ENCODE data around the gene INAFM2. TPM values are rescaled to one million over a fixed set of nuclear protein-coding genes. Genes with fewer than 3 reads are reported as not detected.

The INAFM2 gene
- total and polyA plus RNA-seq, 2 of the 4 experiments (the other 2 are of a cell fraction) = 10.4 to 14.0 TPM

- TF ChIP-seq RCOR1 (IDR thresholded peaks at IDR 0.05; ENCODE audit: insufficient replicate concordance, low read length) = no peak
Measured at GRCh38 chr15:40346579-40347558, 23.4 kb downstream of the INAFM2 start (continued).

GRCh38 chr15:40347559-40348473, 24.3 kb downstream of the INAFM2 start:
- Histone ChIP-seq H3K9ac (ENCODE audit: low read depth, low read length) (no peak overlapping the region), H2AK9ac (replicated peaks; ENCODE audit: low read depth, low read length, poor library complexity) (no peak overlapping the region), H3K36me3 (ENCODE audit: control insufficient read depth, insufficient read depth, low read length) (no peaks in the 10 kb centered on the region), H4K91ac (ENCODE audit: insufficient read depth, low read depth, low read length) (no peak overlapping the region), H3K14ac (replicated peaks; ENCODE audit: low read depth, low read length) (no peak overlapping the region), H3K4ac (ENCODE audit: low read depth, low read length) (no peak overlapping the region), H3K23ac (ENCODE audit: low read depth, low read length) (no peak overlapping the region), H3K9me1 (ENCODE audit: insufficient read depth, low read length) (peaks cover 6% of the 10 kb centered on the region; the same call in 1 of the 2 replicates), H2BK5ac (ENCODE audit: low read depth, low read length, poor library complexity, severe bottlenecking) (no peak overlapping the region), H4K20me1 (ENCODE audit: insufficient read depth, low read length) (no peaks in the 10 kb centered on the region), H2BK20ac (ENCODE audit: low read depth, low read length) (no peak overlapping the region), H3K79me1 (ENCODE audit: low read depth in 1 of 2, low read length in 2 of 2) (no peaks in the 10 kb centered on the region), H3K9me3 (ENCODE audit: control insufficient read depth, insufficient read depth, low read length) (no peaks in the 10 kb centered on the region), H3K18ac (ENCODE audit: low read depth, low read length) (no peak overlapping the region), H2BK15ac (ENCODE audit: low read depth, low read length) (no peak overlapping the region), H2AK5ac (ENCODE audit: low read depth, low read length) (no peak overlapping the region), H3K4me3 (ENCODE audit: insufficient read depth, low read depth, low read length) (no peak overlapping the region), H3K56ac (ENCODE audit: extremely low read depth, insufficient read depth, low read length) (no peak overlapping the region), H2BK120ac (ENCODE audit: low read depth, low read length) (no peak overlapping the region), H4K5ac (ENCODE audit: low read depth, low read length) (no peak overlapping the region), H2AFZ (replicated peaks; ENCODE audit: low read length, poor library complexity) (no peak overlapping the region), H3K27me3 (ENCODE audit: control insufficient read depth, insufficient read depth, low read length) (peaks cover 14% of the 10 kb centered on the region), H4K8ac (ENCODE audit: low read depth in 2 of 2, low read length in 2 of 2) (no peak overlapping the region), H3K27ac (ENCODE audit: insufficient read depth, low read length) (no peak overlapping the region), H3K4me2 (ENCODE audit: low read depth, low read length) (no peak overlapping the region), H3K4me1 (ENCODE audit: control insufficient read depth, insufficient read depth, low read length) (peaks cover 18% of the 10 kb centered on the region)
- no TSS peak for BruUV-seq (replicated peaks)
- ATAC-seq (ENCODE audit: low read depth) (no peak), DNase-seq (no peak)
- intact Hi-C loops (cut with micrococcal nuclease) (no loop called here), dilution Hi-C loops (cut with HindIII; ENCODE audit: low sequenced_read_pairs, unreplicated experiment) (no loop called here), in situ Hi-C loops (cut with MboI; ENCODE audit: low sequenced_read_pairs) (no loop called here)
- CTCF ChIA-PET = no interaction called here
- POLR2A ChIA-PET (ENCODE audit: unreplicated experiment) = no interaction called here
- 90% methylated on average over 5 of the region's 11 CpGs; no CpG with 5 or more reads in 1 of the 2 experiments for WGBS, 2 experiments (ENCODE audit: extremely low coverage in 2 of 2, insufficient read length in 1 of 2)
- no peak for TF ChIP-seq MAFK (IDR thresholded peaks at IDR 0.05; ENCODE audit: low read depth, low read length)
- TF ChIP-seq FOS (IDR thresholded peaks at IDR 0.05; ENCODE audit: low read depth, low read length) = no peak
- no peak for TF ChIP-seq CHD1 (IDR thresholded peaks at IDR 0.05; ENCODE audit: low read depth, low read length)
- TF ChIP-seq NFE2L2 (IDR thresholded peaks at IDR 0.05; ENCODE audit: low read depth, low read length) = no peak
- TF ChIP-seq ELK1 (IDR thresholded peaks at IDR 0.05; ENCODE audit: borderline replicate concordance, low read depth, low read length) = no peak
- TF ChIP-seq RFX5 (IDR thresholded peaks at IDR 0.05; ENCODE audit: low read depth, low read length) = no peak
- TF ChIP-seq RCOR1 (IDR thresholded peaks at IDR 0.05; ENCODE audit: insufficient replicate concordance, low read length) = no peak
- no peak for TF ChIP-seq POLR2A (IDR thresholded peaks at IDR 0.05; ENCODE audit: low read depth, low read length)
- no peak for TF ChIP-seq USF2 (IDR thresholded peaks at IDR 0.05; ENCODE audit: low read depth, low read length)
- TF ChIP-seq BHLHE40 (IDR thresholded peaks at IDR 0.05; ENCODE audit: low read depth, low read length) = no peak
- no peak for TF ChIP-seq MXI1 (IDR thresholded peaks at IDR 0.05; ENCODE audit: borderline replicate concordance, low read depth, low read length)
- TF ChIP-seq MAZ (IDR thresholded peaks at IDR 0.05; ENCODE audit: borderline replicate concordance, low read depth, low read length) = no peak
